Measurements from ENCODE around the gene UGT2B7.
"Not testable (repeated sequence)": the region's sequence is repeated elsewhere in the genome, so short reads cannot be mapped to it uniquely, and the experiment has no call there.

Gene UGT2B7

GRCh38 chr4:69089388-69089787 is 6.9 kb upstream of the UGT2B7 start:
- no peak for DNase-seq

- no peak for DNase-seq
Observed at GRCh38 chr4:69092190-69092589, 4.1 kb upstream of the UGT2B7 start.

- no peak for DNase-seq
Observed at GRCh38 chr4:69092980-69093568, 3.2 kb upstream of the UGT2B7 start.

GRCh38 chr4:69093681-69094080 is 2.6 kb upstream of the UGT2B7 start:
- DNase-seq: no peak

GRCh38 chr4:69095301-69095731 is 958 bp upstream of the UGT2B7 start:
- no peak for DNase-seq

GRCh38 chr4:69096810-69097209 is 536 bp downstream of the UGT2B7 start:
- DNase-seq: no peak

- DNase-seq: no peak
Observed at GRCh38 chr4:69098470-69098869, 2.2 kb downstream of the UGT2B7 start.

GRCh38 chr4:69099910-69100309 is 3.6 kb downstream of the UGT2B7 start:
- DNase-seq: no peak

- DNase-seq: not testable (repeated sequence)
Observed at GRCh38 chr4:69102668-69103067, 6.4 kb downstream of the UGT2B7 start.

- no peak for DNase-seq
Observed at GRCh38 chr4:69104719-69105275, 8.5 kb downstream of the UGT2B7 start.

- DNase-seq: not testable (repeated sequence)
Observed at GRCh38 chr4:69115151-69115850, 19.0 kb downstream of the UGT2B7 start.

- DNase-seq: no peak
Observed at GRCh38 chr4:69115851-69116213, 19.6 kb downstream of the UGT2B7 start.

GRCh38 chr4:69116645-69117321 is 20.5 kb downstream of the UGT2B7 start:
- no peak for DNase-seq

- no peak for DNase-seq
Observed at GRCh38 chr4:69120870-69121269, 24.6 kb downstream of the UGT2B7 start.

GRCh38 chr4:69122476-69122875 is 26.2 kb downstream of the UGT2B7 start:
- no peak for DNase-seq

GRCh38 chr4:69124941-69125340 is 28.7 kb downstream of the UGT2B7 start:
- no peak for DNase-seq

GRCh38 chr4:69126024-69126423 is 29.8 kb downstream of the UGT2B7 start:
- DNase-seq: no peak

- DNase-seq: no peak
Observed at GRCh38 chr4:69133993-69134392, 37.7 kb downstream of the UGT2B7 start.

- no peak for DNase-seq
Observed at GRCh38 chr4:69134471-69134870, 38.2 kb downstream of the UGT2B7 start.

GRCh38 chr4:69141320-69141719 is 45.0 kb downstream of the UGT2B7 start:
- no peak for DNase-seq

- DNase-seq: no peak
Observed at GRCh38 chr4:69147334-69147733, 51.1 kb downstream of the UGT2B7 start.

- DNase-seq: no peak
Observed at GRCh38 chr4:69154021-69154420, 57.7 kb downstream of the UGT2B7 start.

GRCh38 chr4:69156913-69157312 is 60.6 kb downstream of the UGT2B7 start:
- DNase-seq: no peak

Measured in effector CD4-positive, alpha-beta T cell (primary cell).